Gastroesophageal sphincter (tissue), 4 donors: Measurements from ENCODE around the gene NR3C1. TPM values are rescaled to one million over a fixed set of nuclear protein-coding genes. Genes with fewer than 3 reads are reported as not detected.

Experiments used
- ATAC-seq: fragments of 150-250 bp; one replicate; pipeline ENCODE4 v1.9.1; 2016; ENCODE audit warnings: mild to moderate bottlenecking, moderate library complexity
- H3K27ac ChIP-seq, 4 donors: fragments of 200-600 bp; sonication (generic) in 3 of 4; 1 replicate in 3 of 4; 2 replicates in 1 of 4; pipeline ENCODE4 v1.5.1; 2016 to 2019
- H3K27me3 ChIP-seq: fragments of 200-600 bp; sonication (generic); one replicate; pipeline ENCODE4 v1.5.1; 2019
- H3K36me3 ChIP-seq, 2 donors: fragments of 200-600 bp; sonication (generic); one replicate each; pipeline ENCODE4 v1.5.1; 2019; ENCODE audit warnings: control low read depth in 1 of 2
- H3K4me1 ChIP-seq, 3 donors: fragments of 200-600 bp; sonication (generic); 1 replicate in 2 of 3; 2 replicates in 1 of 3; pipeline ENCODE4 v1.5.1; 2016 to 2019; ENCODE audit warnings: control low read depth in 2 of 3
- H3K4me3 ChIP-seq, 2 donors: fragments of 200-600 bp; sonication (generic); one replicate each; pipeline ENCODE4 v1.5.1; 2019; ENCODE audit warnings: mild to moderate bottlenecking in 1 of 2, moderate library complexity in 1 of 2
- H3K9me3 ChIP-seq, 3 donors: fragments of 200-600 bp; sonication (generic); one replicate each; pipeline ENCODE4 v1.5.1; 2017 to 2019; ENCODE audit warnings: control low read depth in 2 of 3
- EP300 ChIP-seq: sonication (generic); formaldehyde crosslinking; IDR thresholded peaks from one replicate; pipeline ENCODE4 v1.6.1; 2017; ENCODE audit warnings: antibody characterized with exemption, mild to moderate bottlenecking
- POLR2A ChIP-seq, 2 donors: fragments of 450-650 bp; IDR thresholded peaks; one replicate each; pipeline ENCODE4 v1.6.1; 2017; ENCODE audit warnings: antibody characterized with exemption in 2 of 2, mild to moderate bottlenecking in 2 of 2, moderate library complexity in 1 of 2
- POLR2AphosphoS5 ChIP-seq: sonication (generic); formaldehyde crosslinking; IDR thresholded peaks from one replicate; pipeline ENCODE4 v1.6.1; 2017; ENCODE audit warnings: antibody characterized with exemption
- WGBS, 2 donors: methylation state at CpG; one replicate each; pipeline ENCODE4 v1.1.5; 2018; ENCODE audit warnings: low coverage in 1 of 2; 5-methylcytosine and 5-hydroxymethylcytosine counted together
- total RNA-seq, 4 donors: library from RNA; depleted of rRNA; stranded (reverse); fragments of >200 nt; gene quantifications; one replicate each; pipeline ENCODE4 v1.1.0, GENCODE V29; 2016
- TF ChIP-seq, protein P1 (sequence below), 4 experiments: fragments of 200-600 bp in 2 of 4; fragments of 450-650 bp in 2 of 4; sonication (generic) in 1 of 4; IDR thresholded peaks; one replicate each; pipeline ENCODE4 v1.5.1; 2017 to 2019; ENCODE audit warnings: antibody characterized with exemption in 4 of 4, mild to moderate bottlenecking in 2 of 4, moderate library complexity in 2 of 4

Gene NR3C1
- total RNA-seq, 4 donors from 2014 or later = 69.7 to 103 (median 85.6) TPM

DNA sequence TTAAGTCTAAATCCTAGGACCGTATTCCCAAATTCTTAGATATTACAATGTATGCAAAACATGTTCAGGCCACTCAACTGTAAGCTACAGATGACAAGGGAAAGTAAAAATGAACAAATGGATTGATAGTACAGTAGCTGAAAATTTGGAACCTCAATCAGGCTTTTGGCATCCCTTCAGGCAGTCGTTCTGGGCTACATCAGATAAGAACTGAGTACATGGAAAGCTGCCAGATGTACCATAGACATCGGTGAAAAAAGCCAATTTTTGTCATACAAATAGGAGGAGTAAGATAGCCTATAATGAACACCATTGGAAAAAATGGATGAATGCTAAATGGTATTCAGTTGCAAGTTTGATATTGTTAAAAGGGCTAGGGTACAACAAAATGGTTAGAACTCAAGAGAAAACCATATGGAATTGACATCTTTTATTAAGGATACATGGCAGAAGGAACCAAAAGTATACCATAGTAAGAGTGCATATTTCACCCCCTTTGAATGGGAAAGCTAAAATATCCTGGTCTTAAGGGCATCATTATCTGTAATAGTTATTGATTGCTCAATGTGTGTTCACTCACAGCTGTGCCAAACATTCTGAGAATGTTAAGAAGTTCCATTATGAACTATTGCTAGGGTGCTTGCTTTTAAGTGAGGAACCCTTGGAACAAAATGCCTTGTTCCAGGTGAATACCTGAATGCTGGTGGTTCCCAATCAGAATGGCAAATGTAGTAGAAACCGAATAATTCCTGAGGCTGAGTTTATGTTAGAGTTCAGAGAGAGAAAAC, 86.4 kb downstream of the NR3C1 start:
- no peak for ATAC-seq
- TF ChIP-seq EP300 = no peak
- no peak for TF ChIP-seq POLR2AphosphoS5
- TF ChIP-seq, protein P1, sequence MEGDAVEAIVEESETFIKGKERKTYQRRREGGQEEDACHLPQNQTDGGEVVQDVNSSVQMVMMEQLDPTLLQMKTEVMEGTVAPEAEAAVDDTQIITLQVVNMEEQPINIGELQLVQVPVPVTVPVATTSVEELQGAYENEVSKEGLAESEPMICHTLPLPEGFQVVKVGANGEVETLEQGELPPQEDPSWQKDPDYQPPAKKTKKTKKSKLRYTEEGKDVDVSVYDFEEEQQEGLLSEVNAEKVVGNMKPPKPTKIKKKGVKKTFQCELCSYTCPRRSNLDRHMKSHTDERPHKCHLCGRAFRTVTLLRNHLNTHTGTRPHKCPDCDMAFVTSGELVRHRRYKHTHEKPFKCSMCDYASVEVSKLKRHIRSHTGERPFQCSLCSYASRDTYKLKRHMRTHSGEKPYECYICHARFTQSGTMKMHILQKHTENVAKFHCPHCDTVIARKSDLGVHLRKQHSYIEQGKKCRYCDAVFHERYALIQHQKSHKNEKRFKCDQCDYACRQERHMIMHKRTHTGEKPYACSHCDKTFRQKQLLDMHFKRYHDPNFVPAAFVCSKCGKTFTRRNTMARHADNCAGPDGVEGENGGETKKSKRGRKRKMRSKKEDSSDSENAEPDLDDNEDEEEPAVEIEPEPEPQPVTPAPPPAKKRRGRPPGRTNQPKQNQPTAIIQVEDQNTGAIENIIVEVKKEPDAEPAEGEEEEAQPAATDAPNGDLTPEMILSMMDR (IDR thresholded peaks at IDR 0.05) = no peak
- TF ChIP-seq POLR2A (IDR thresholded peaks at IDR 0.05) = no peak
- Histone ChIP-seq H3K27me3 (no peaks in the 10 kb centered on the region), H3K9me3 (no peaks in the 10 kb centered on the region), H3K4me1 (peaks cover 27 to 84% (median 35%) of the 10 kb centered on the region in 3 donors), H3K4me3 (no peak overlapping the region), H3K36me3 (peaks cover 0 to 8% of the 10 kb centered on the region in 2 donors), H3K27ac (no peak overlapping the region)
- 29 to 34% methylated on average over 4 of the region's 4 CpGs for WGBS, 2 donors

GRCh38 chr5:143316337-143316736, 87.1 kb downstream of the NR3C1 start:
- peaks cover 0 to 13% of the 10 kb centered on the region in 2 donors for H3K36me3 ChIP-seq
- H3K4me1 ChIP-seq = peaks cover 27 to 83% (median 35%) of the 10 kb centered on the region in 3 donors
- 74 to 82% methylated on average over 6 of the region's 6 CpGs for WGBS, 2 donors
- no peaks in the 10 kb centered on the region for H3K27me3 ChIP-seq
- no peak overlapping the region for H3K4me3 ChIP-seq
- ATAC-seq = no peak
- TF ChIP-seq, protein P1 (IDR thresholded peaks at IDR 0.05) = no peak
- TF ChIP-seq POLR2AphosphoS5 = no peak
- no peaks in the 10 kb centered on the region for H3K9me3 ChIP-seq
- peak overlapping the region in 1 of 4 donors; percentile 3 for H3K27ac ChIP-seq

GRCh38 chr5:143315929-143316328, 87.6 kb downstream of the NR3C1 start:
- Histone ChIP-seq H3K36me3 (peaks cover 0 to 13% of the 10 kb centered on the region in 2 donors), H3K27me3 (no peaks in the 10 kb centered on the region), H3K4me1 (peaks cover 27 to 84% (median 35%) of the 10 kb centered on the region in 3 donors), H3K27ac (peak overlapping the region in 1 of 4 donors; percentile 3), H3K4me3 (no peak overlapping the region), H3K9me3 (no peaks in the 10 kb centered on the region)
- TF ChIP-seq, protein P1 (IDR thresholded peaks at IDR 0.05) = no peak
- TF ChIP-seq EP300 (no peak), POLR2A (IDR thresholded peaks at IDR 0.05) (no peak), POLR2AphosphoS5 (no peak)
- WGBS, 2 donors = 53 to 57% methylated on average over 5 of the region's 6 CpGs
- no peak for ATAC-seq

- no peak for ATAC-seq
- Histone ChIP-seq H3K4me1 (peaks cover 27 to 84% (median 35%) of the 10 kb centered on the region in 3 donors), H3K27ac (peak overlapping the region in 1 of 4 donors; percentile 3), H3K27me3 (no peaks in the 10 kb centered on the region), H3K36me3 (peaks cover 0 to 13% of the 10 kb centered on the region in 2 donors), H3K9me3 (no peaks in the 10 kb centered on the region), H3K4me3 (no peak overlapping the region)
- TF ChIP-seq EP300 = no peak
- TF ChIP-seq, protein P1 (IDR thresholded peaks at IDR 0.05) = no peak
- TF ChIP-seq POLR2AphosphoS5 = no peak
- no peak for TF ChIP-seq POLR2A (IDR thresholded peaks at IDR 0.05)
- WGBS, 2 donors = 74 to 89% methylated on average over 2 to 3 of the region's 3 CpGs
Observed at GRCh38 chr5:143315214-143315613, 88.3 kb downstream of the NR3C1 start.

GRCh38 chr5:143314659-143315058, 88.8 kb downstream of the NR3C1 start:
- Histone ChIP-seq H3K4me1 (peaks cover 27 to 84% (median 37%) of the 10 kb centered on the region in 3 donors), H3K27ac (peak overlapping the region in 1 of 4 donors; percentile 13), H3K9me3 (no peaks in the 10 kb centered on the region), H3K27me3 (no peaks in the 10 kb centered on the region), H3K36me3 (peaks cover 0 to 13% of the 10 kb centered on the region in 2 donors), H3K4me3 (no peak overlapping the region)
- TF ChIP-seq POLR2A (IDR thresholded peaks at IDR 0.05) = no peak
- TF ChIP-seq POLR2AphosphoS5 = no peak
- TF ChIP-seq EP300 = no peak
- TF ChIP-seq, protein P1 (IDR thresholded peaks at IDR 0.05) = no peak
- no peak for ATAC-seq
